ENCODE measurements around the gene PTPRN2. TPM values are rescaled to one million over a fixed set of nuclear protein-coding genes. Genes with fewer than 3 reads are reported as not detected.

PTPRN2 gene
- total and polyA plus RNA-seq, 9 of the 15 experiments (the other 6 are each of a cell fraction or from before 2014, with no cell fraction given) = not detected

DNA sequence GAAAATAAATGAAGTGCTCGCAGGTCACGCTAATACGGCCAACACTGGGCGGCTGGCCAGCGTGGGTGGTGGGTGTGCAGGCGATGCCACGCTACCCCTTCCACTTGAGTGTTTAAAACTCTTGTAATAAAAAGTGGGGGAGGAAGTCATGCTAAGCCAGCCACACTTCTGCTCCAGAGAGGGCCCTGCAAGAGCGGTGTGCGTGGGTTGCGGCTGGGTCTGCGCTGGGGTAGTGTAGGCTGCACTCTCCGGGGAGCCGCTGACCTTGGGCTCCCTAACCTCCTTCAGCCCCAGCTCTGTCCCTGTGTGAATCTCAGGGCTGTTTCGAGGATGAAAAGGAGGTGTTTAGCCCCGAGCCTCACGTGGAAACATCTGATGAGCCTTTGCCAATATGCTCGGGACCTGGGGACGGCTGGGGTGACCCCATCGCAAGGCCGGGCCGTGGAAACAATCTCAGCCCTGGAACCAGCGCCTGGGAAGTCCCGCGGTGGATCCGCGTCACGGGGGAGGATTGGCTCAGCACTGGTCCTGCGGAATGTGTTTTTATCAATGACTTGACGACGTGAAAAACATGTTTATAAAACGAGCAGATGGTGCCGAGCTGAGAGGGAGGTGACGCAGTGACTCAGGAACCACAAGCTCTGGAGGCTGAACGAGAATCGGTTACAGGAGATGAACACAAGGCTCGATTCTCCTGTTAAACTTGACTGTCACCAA lies 972.4 kb downstream of the PTPRN2 start:
- CTCF ChIA-PET (ENCODE audit: low intra/inter-chr PET ratio) = no interaction called here
- H3K4me3 ChIP-seq = no peak overlapping the region
- DNase-seq (ENCODE audit: extremely low read depth in 1 of 4, low spot score in 3 of 4) (no peak), FAIRE-seq (no peak), ATAC-seq (no peak; the same call in 2 of the 3 replicates)
- no peaks in the 10 kb centered on the region for H3K79me2 ChIP-seq (ENCODE audit: control insufficient read depth, insufficient read depth, low read length)
- no peak overlapping the region for H2AFZ ChIP-seq (ENCODE audit: low read depth, low read length)
- H3K27ac ChIP-seq (ENCODE audit: extremely low read depth, low read depth, low read length) = no peak overlapping the region
- no peaks in the 10 kb centered on the region for H3K9me3 ChIP-seq (replicated peaks; ENCODE audit: control insufficient read depth, insufficient read depth, low read depth, low read length)
- peaks cover 6% of the 10 kb centered on the region for H3K9me1 ChIP-seq (ENCODE audit: control insufficient read depth, insufficient read depth, low read length)
- no TSS peak for BruUV-seq (replicated peaks)
- H3K9ac ChIP-seq (ENCODE audit: insufficient read depth in 1 of 2, low read depth in 2 of 2, low read length in 2 of 2) = no peak overlapping the region
- H3K36me3 ChIP-seq (ENCODE audit: control insufficient read depth, insufficient read depth, low read length) = no peaks in the 10 kb centered on the region
- H3K4me2 ChIP-seq (ENCODE audit: insufficient read depth, low read length) = no peak overlapping the region
- POLR2A ChIA-PET = no interaction called here
- WGBS (ENCODE audit: insufficient coverage, low coverage, missing lambda C conversion rate) = 3% methylated on average over 36 of the region's 36 CpGs
- in situ Hi-C loops (cut with MboI) = no loop called here
- peaks cover 25% of the 10 kb centered on the region for H4K20me1 ChIP-seq (replicated peaks; ENCODE audit: control insufficient read depth, insufficient read depth, low read length)
- H3K4me1 ChIP-seq (replicated peaks in 1 of 2; ENCODE audit: control insufficient read depth in 2 of 2, insufficient read depth in 2 of 2, low read length in 2 of 2) = peaks cover 0 to 26% of the 10 kb centered on the region in 2 experiments; a peak in 1 of 5 replicates
- TF ChIP-seq EGR1 (conservative IDR thresholded peaks at IDR 0.05) (0 out of 2 replicates have a peak, but pooled peaks have one; percentile 11), EZH2 (IDR thresholded peaks at IDR 0.05; ENCODE audit: borderline replicate concordance, low read depth, low read length) (no peak)
- intact Hi-C loops (cut with micrococcal nuclease) = no loop called here
- peaks cover 84 to 98% of the 10 kb centered on the region in 2 experiments for H3K27me3 ChIP-seq (ENCODE audit: control insufficient read depth in 2 of 2, insufficient read depth in 2 of 2, low read length in 2 of 2)

DNA sequence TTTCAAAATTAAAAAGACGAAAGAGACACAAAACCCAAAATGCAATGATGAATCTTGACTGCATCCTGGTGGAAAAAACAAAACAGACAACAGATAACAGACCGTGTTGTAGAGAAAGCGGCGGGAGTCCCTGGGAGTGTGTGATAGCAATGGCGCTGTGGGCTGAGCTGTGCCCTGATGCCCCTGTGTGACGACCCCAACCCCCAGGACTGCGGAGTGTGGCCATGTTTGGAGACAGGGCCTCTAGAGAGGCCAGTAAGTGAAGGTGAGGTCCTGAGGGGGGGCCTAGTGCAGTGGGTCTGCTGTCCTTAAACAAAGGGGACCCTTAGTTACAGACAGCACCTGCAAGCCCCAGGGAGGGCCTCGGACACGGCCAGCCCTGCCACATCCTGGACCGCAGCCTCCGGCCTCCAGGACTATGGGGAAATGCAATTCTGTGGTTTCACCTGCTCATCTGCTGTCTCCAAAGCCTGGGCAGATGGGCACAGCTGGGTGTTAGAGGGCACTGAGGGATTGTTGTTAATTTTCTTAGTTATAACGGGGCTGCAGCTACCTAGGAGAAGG lies 973.1 kb downstream of the PTPRN2 start:
- ChIA-PET CTCF (ENCODE audit: low intra/inter-chr PET ratio) (no interaction called here), POLR2A (interaction anchor here (1.6 kb wide), 1 partner anchor 13 kb away, joined by 5 read pairs; no protein-coding TSS in a partner anchor)
- Histone ChIP-seq H3K9ac (ENCODE audit: insufficient read depth in 1 of 2, low read depth in 2 of 2, low read length in 2 of 2) (no peak overlapping the region), H3K9me1 (ENCODE audit: control insufficient read depth, insufficient read depth, low read length) (no peaks in the 10 kb centered on the region), H3K9me3 (replicated peaks; ENCODE audit: control insufficient read depth, insufficient read depth, low read depth, low read length) (no peaks in the 10 kb centered on the region), H3K4me1 (replicated peaks in 1 of 2; ENCODE audit: control insufficient read depth in 2 of 2, insufficient read depth in 2 of 2, low read length in 2 of 2) (peaks cover 0 to 26% of the 10 kb centered on the region in 2 experiments; a peak in 1 of 5 replicates), H3K79me2 (ENCODE audit: control insufficient read depth, insufficient read depth, low read length) (no peaks in the 10 kb centered on the region), H3K27ac (ENCODE audit: extremely low read depth, low read depth, low read length) (no peak overlapping the region), H2AFZ (ENCODE audit: low read depth, low read length) (no peak overlapping the region), H3K27me3 (ENCODE audit: control insufficient read depth in 2 of 2, insufficient read depth in 2 of 2, low read length in 2 of 2) (peaks cover 84 to 98% of the 10 kb centered on the region in 2 experiments), H3K36me3 (ENCODE audit: control insufficient read depth, insufficient read depth, low read length) (no peaks in the 10 kb centered on the region), H3K4me2 (ENCODE audit: insufficient read depth, low read length) (no peak overlapping the region), H4K20me1 (replicated peaks; ENCODE audit: control insufficient read depth, insufficient read depth, low read length) (peaks cover 19% of the 10 kb centered on the region), H3K4me3 (no peak overlapping the region)
- intact Hi-C loops (cut with micrococcal nuclease) (no loop called here), in situ Hi-C loops (cut with MboI) (no loop called here)
- ATAC-seq (no peak), FAIRE-seq (no peak), DNase-seq (ENCODE audit: extremely low read depth in 1 of 4, low spot score in 3 of 4) (no peak)
- WGBS (ENCODE audit: insufficient coverage, low coverage, missing lambda C conversion rate) = 0% methylated on average over 12 of the region's 12 CpGs
- no peak for TF ChIP-seq SPI1 (IDR thresholded peaks at IDR 0.05; ENCODE audit: borderline replicate concordance, low read depth, low read length)
- TF ChIP-seq SNRNP70 (optimal IDR thresholded peaks at IDR 0.05; ENCODE audit: low read depth, low read length) = no peak
- TF ChIP-seq NEUROD1 (IDR thresholded peaks at IDR 0.05; ENCODE audit: borderline replicate concordance, low read depth, low read length, partially characterized antibody) = no peak
- TF ChIP-seq ZKSCAN1 (IDR thresholded peaks at IDR 0.05; ENCODE audit: low read depth, low read length) = no peak
- TF ChIP-seq ZNF695 (CRISPR knock-in tag; IDR thresholded peaks at IDR 0.05) = no peak
- TF ChIP-seq ZEB2 (IDR thresholded peaks at IDR 0.05) = no peak
- 0 out of 2 replicates have a peak, but pooled peaks have one; percentile 13 for TF ChIP-seq EZH2 (IDR thresholded peaks at IDR 0.05; ENCODE audit: borderline replicate concordance, low read depth, low read length)
- no TSS peak for BruUV-seq (replicated peaks)
